Smooth muscle cell (in vitro differentiated cells): ENCODE measurements around the gene GIT2. TPM values are rescaled to one million over a fixed set of nuclear protein-coding genes. Genes with fewer than 3 reads are reported as not detected.

Experiments
- DNase-seq: peaks from one replicate; lab custom pipeline; 2025; ENCODE audit not compliant: unreplicated experiment; lab: John Stamatoyannopoulos, UW
- H2AFZ ChIP-seq: fragments of 200-600 bp; sonication (generic); 2 replicates; pipeline ENCODE4 v1.6.0; 2016; ENCODE audit warnings: antibody characterized with exemption, low read depth, mild to moderate bottlenecking
- H3F3A ChIP-seq: fragments of 200-600 bp; sonication (generic); 2 replicates; pipeline ENCODE4 v1.6.0; 2017; ENCODE audit warnings: antibody characterized with exemption, low read depth
- H3K27ac ChIP-seq: fragments of 200-600 bp; sonication (generic); 2 replicates; pipeline ENCODE4 v1.5.1; 2016; ENCODE audit warnings: low read depth, mild to moderate bottlenecking
- H3K27me3 ChIP-seq: fragments of 200-600 bp; sonication (generic); 2 replicates; pipeline ENCODE4 v1.6.1; 2016; ENCODE audit warnings: low read depth, mild to moderate bottlenecking
- H3K36me3 ChIP-seq: fragments of 200-600 bp; sonication (generic); 2 replicates; pipeline ENCODE4 v1.5.1; 2016; ENCODE audit warnings: low read depth
- H3K4me1 ChIP-seq: fragments of 200-600 bp; sonication (generic); 2 replicates; pipeline ENCODE4 v1.5.1; 2016; ENCODE audit warnings: low read depth
- H3K4me2 ChIP-seq: fragments of 200-600 bp; sonication (generic); 2 replicates; pipeline ENCODE4 v1.6.0; 2016; ENCODE audit warnings: mild to moderate bottlenecking
- H3K4me3 ChIP-seq: fragments of 200-600 bp; sonication (generic); 2 replicates; pipeline ENCODE4 v1.5.1; 2016; ENCODE audit warnings: mild to moderate bottlenecking
- H3K79me2 ChIP-seq: fragments of 200-600 bp; sonication (generic); 2 replicates; pipeline ENCODE4 v1.6.0; 2016; ENCODE audit warnings: low read depth, mild to moderate bottlenecking
- H3K9ac ChIP-seq: fragments of 200-600 bp; sonication (generic); 2 replicates; pipeline ENCODE4 v1.6.0; 2016; ENCODE audit warnings: low read depth
- H3K9me3 ChIP-seq: fragments of 200-600 bp; sonication (generic); replicated peaks from 2 replicates; pipeline ENCODE4 v1.5.1; 2016; ENCODE audit warnings: low read depth
- H4K20me1 ChIP-seq: fragments of 200-600 bp; sonication (generic); 2 replicates; pipeline ENCODE4 v1.6.0; 2016; ENCODE audit warnings: low read depth
- WGBS: methylation state at CpG from one replicate; pipeline ENCODE4 v1.1.7; 2016; ENCODE audit warnings: low lambda C conversion rate; 5-methylcytosine and 5-hydroxymethylcytosine counted together
- polyA plus RNA-seq: library from polyadenylated mRNA; unstranded; fragments of >200 nt; fragmentation: Nextera tagmentation; extraction: Ambion mirVana; gene quantifications from 2 replicates; pipeline ENCODE4 v1.2.1, GENCODE V29; 2016
- total RNA-seq: library from RNA; depleted of rRNA; stranded (reverse); fragments of >200 nt; gene quantifications from 2 replicates; pipeline ENCODE4 v1.2.3, GENCODE V29; 2014
- TF ChIP-seq, protein P1 (sequence below): fragments of 200-600 bp; sonication (generic); IDR thresholded peaks from 2 replicates; pipeline ENCODE4 v1.5.1; 2017; ENCODE audit warnings: borderline replicate concordance, mild to moderate bottlenecking, antibody characterized with exemption; ENCODE audit not compliant: insufficient read depth, poor library complexity, severe bottlenecking

GIT2 gene
- total and polyA plus RNA-seq, 2 experiments from 2014 or later, result 20.3 to 27.3 TPM

GRCh38 chr12:109926016-109926415, 70.2 kb downstream of the GIT2 start:
- Histone ChIP-seq H3K4me3 (no peak overlapping the region), H3K27me3 (no peaks in the 10 kb centered on the region), H3K9me3 (no peaks in the 10 kb centered on the region), H3K4me2 (no peak overlapping the region), H4K20me1 (no peaks in the 10 kb centered on the region), H3K79me2 (no peaks in the 10 kb centered on the region), H3K36me3 (no peaks in the 10 kb centered on the region), H3K27ac (no peak overlapping the region), H3K4me1 (no peaks in the 10 kb centered on the region), H3F3A (no peaks in the 10 kb centered on the region), H3K9ac (no peak overlapping the region), H2AFZ (no peak overlapping the region)
- no peak for DNase-seq
- TF ChIP-seq, protein P1, sequence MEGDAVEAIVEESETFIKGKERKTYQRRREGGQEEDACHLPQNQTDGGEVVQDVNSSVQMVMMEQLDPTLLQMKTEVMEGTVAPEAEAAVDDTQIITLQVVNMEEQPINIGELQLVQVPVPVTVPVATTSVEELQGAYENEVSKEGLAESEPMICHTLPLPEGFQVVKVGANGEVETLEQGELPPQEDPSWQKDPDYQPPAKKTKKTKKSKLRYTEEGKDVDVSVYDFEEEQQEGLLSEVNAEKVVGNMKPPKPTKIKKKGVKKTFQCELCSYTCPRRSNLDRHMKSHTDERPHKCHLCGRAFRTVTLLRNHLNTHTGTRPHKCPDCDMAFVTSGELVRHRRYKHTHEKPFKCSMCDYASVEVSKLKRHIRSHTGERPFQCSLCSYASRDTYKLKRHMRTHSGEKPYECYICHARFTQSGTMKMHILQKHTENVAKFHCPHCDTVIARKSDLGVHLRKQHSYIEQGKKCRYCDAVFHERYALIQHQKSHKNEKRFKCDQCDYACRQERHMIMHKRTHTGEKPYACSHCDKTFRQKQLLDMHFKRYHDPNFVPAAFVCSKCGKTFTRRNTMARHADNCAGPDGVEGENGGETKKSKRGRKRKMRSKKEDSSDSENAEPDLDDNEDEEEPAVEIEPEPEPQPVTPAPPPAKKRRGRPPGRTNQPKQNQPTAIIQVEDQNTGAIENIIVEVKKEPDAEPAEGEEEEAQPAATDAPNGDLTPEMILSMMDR, result no peak
- WGBS, result 95% methylated on average over 8 of the region's 8 CpGs

GRCh38 chr12:109925185-109925840, 70.9 kb downstream of the GIT2 start:
- DNase-seq, result no peak

DNA sequence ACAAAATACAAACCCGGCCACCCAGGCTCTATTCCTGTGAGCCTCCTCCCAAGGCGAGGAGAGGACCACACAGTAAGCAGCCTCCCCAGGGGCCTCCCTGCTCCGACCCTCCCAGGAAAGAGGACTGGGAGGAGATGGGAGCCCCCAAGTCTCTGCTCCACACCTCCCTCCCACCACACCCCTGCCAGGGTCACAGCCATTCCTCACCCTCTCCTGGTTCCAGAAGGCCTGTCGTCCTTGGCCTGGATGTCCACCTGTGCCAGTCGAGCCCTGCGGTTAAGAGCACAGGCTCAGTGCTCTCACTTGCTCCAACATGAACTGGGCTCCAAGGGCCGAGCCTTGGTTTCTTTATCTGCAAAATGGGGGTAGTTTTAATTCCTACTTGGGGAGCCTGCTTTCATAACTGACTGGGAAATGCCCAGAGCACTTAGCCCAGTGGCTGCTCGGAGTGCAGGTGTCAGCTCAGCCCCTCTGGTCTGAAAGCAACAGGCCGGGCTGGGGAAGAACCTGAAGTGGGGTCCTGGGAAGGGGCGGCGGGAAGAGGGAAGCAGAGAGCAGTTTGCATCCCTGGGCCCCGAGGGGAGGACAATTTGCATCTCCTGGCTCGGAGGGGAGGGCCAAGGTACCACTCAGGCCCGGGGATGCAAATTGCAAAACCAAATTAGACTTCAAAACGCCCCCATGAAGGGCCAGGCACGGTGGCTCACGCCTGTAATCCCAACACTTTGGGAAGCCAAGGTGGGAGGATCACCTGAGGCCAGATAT, 72.5 kb downstream of the GIT2 start:
- TF ChIP-seq, protein P1, result no peak
- Histone ChIP-seq H3K4me1 (no peaks in the 10 kb centered on the region), H3K9me3 (no peaks in the 10 kb centered on the region), H3K27me3 (no peaks in the 10 kb centered on the region), H3F3A (no peaks in the 10 kb centered on the region), H2AFZ (no peak overlapping the region), H4K20me1 (no peaks in the 10 kb centered on the region), H3K4me3 (no peak overlapping the region), H3K79me2 (no peaks in the 10 kb centered on the region), H3K27ac (no peak overlapping the region), H3K4me2 (no peak overlapping the region), H3K36me3 (no peaks in the 10 kb centered on the region), H3K9ac (no peak overlapping the region)
- WGBS, result 86% methylated on average over 17 of the region's 17 CpGs
- no peak for DNase-seq

More at GRCh38 chr12:109925185-109925840, 70.9 kb downstream of the GIT2 start:
- TF ChIP-seq, protein P1, result no peak
- Histone ChIP-seq H3K79me2 (no peaks in the 10 kb centered on the region), H3K4me2 (no peak overlapping the region), H2AFZ (no peak overlapping the region), H3F3A (no peaks in the 10 kb centered on the region), H3K4me1 (no peaks in the 10 kb centered on the region), H3K27ac (no peak overlapping the region), H3K4me3 (no peak overlapping the region), H3K9ac (no peak overlapping the region), H4K20me1 (no peaks in the 10 kb centered on the region), H3K27me3 (no peaks in the 10 kb centered on the region), H3K9me3 (no peaks in the 10 kb centered on the region), H3K36me3 (no peaks in the 10 kb centered on the region)
- WGBS, result 85% methylated on average over 17 of the region's 20 CpGs
